ENCODE results near the gene SOX18.

- no peak for TF ChIP-seq CTCF (conservative IDR thresholded peaks at IDR 0.05 in 1 of 2, IDR thresholded peaks at IDR 0.05 in 1 of 2; ENCODE audit: extremely low read depth in 1 of 2, insufficient read depth in 1 of 2, low read depth in 1 of 2, low read length in 2 of 2)
- no peak for TF ChIP-seq EZH2 (IDR thresholded peaks at IDR 0.05; ENCODE audit: borderline replicate concordance, low read length)
Observed at GRCh38 chr20:64077541-64077875, 28.1 kb upstream of the SOX18 start.
